ENCODE data around the gene COX14.

DNA sequence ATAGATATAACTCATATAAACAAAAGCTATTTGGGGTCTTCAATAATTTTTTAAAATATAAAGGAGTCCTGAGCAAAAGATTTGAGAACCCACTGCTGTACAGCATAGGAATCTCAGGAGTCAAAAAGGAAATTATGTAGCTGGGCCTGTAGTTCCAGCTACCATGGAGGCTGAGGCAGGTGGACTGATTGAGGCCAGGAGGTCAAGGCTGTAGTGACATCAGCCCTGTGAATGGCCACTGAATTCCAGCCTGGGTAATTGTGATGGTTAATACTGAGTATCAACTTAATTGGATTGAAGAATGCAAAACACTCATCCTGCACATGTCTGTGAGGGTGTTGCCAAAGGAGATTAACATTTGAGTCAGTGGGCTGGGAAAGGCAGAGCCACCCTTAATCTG lies 44.6 kb downstream of the COX14 start:
- TF ChIP-seq, protein P1, sequence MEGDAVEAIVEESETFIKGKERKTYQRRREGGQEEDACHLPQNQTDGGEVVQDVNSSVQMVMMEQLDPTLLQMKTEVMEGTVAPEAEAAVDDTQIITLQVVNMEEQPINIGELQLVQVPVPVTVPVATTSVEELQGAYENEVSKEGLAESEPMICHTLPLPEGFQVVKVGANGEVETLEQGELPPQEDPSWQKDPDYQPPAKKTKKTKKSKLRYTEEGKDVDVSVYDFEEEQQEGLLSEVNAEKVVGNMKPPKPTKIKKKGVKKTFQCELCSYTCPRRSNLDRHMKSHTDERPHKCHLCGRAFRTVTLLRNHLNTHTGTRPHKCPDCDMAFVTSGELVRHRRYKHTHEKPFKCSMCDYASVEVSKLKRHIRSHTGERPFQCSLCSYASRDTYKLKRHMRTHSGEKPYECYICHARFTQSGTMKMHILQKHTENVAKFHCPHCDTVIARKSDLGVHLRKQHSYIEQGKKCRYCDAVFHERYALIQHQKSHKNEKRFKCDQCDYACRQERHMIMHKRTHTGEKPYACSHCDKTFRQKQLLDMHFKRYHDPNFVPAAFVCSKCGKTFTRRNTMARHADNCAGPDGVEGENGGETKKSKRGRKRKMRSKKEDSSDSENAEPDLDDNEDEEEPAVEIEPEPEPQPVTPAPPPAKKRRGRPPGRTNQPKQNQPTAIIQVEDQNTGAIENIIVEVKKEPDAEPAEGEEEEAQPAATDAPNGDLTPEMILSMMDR (conservative IDR thresholded peaks at IDR 0.05; ENCODE audit: low read length) = no peak
- no peak for TF ChIP-seq EZH2phosphoT487 (IDR thresholded peaks at IDR 0.05; ENCODE audit: borderline replicate concordance)
